HG03103 (cell line): Measurements from ENCODE around the gene SPDYE3.

Experiments
- ATAC-seq: cut with Tn5 transposase; IDR thresholded peaks from one replicate; pipeline ENCODE4 v1.9.1; 2021; ENCODE audit warnings: low read depth; ENCODE audit not compliant: unreplicated experiment

The SPDYE3 gene

DNA sequence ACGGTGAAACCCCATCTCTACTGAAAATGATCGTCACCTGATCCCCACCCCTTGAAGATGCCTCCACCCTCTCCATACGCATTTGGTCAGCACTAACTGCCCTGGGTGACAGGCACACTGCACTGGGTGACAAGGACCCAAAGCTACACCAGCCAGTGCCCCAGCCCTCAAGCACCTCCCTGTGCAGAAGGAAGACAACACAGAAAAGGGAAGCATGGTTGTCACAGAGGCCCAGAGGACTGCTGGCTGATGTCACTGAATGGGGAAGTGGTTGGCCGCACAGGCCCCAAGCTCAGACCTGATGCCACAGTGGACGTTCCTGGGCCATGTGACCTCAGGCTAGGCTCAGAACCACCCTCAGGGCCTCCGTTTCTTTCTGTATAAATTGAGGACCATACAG is 61.6 kb downstream of the SPDYE3 start:
- ATAC-seq, result peak; percentile 44

DNA sequence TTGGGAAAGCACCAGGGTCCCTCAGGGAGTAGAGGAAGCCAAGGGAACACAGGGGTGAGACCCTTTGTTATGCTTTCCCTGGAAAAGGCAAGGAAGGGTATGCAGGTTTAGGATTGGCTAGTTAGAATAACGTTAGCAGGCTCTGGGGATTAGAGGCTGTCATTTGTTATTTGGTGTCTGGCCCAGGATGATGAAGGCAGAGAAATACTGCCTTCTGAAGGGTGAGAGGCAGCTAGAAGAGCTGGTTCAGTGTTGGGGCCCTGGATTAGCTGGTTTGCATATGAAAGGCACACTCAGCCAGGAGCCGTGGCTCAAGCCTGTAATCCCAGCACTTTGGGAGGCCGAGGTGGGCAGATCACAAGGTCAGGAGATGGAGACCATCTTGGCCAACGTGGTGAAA is 62.8 kb downstream of the SPDYE3 start:
- ATAC-seq, result no peak

DNA sequence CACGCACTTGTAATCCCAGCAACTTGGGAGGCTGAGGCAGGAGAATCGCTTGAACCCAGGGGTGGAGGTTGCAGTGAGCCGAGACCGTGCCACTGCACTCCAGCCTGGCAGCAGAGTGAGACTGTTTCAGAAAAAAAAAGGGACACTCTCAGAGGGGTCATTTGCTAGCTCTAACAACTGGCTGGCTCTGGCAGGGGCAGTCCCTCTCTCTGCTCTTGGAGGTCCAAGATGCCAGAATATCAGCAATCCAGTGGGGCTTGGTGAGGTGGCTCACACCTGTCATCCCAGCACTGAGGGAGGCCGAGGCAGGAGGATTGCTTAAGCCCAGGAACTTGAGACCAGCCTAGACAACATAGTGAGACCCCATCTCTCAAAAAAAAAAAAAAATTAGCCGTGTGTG is 63.2 kb downstream of the SPDYE3 start:
- ATAC-seq, result no peak

DNA sequence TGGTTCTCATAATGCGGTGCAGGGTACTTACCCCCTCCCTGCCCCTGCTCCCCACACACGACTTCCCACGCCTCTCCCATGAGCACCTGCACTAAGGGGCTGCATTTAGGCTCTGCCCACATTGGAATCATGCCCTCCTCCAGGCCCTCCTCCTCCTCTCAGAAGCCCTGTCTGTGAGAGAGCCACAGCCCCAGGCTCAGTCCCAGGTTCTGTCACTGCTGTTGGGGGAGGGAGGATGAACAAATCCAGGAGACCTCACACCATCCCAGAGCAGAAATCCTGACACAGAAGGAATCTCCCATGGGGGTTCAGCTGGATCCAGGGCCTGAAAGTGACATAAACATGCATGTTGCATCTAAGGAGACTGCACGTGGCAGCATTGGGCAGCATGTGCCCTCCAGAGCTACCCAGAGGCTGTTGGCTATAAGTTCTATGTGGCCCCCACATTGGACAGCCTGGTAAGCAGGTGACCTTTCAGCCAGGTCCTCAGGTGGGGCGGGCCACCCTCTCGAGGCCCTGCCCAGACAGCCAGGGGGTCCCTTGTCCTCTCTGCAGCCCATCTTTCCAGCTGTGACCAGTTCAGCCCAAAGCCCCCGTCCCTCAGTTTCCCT is 64.2 kb downstream of the SPDYE3 start:
- ATAC-seq, result no peak
